Smooth muscle cell (in vitro differentiated cells): Measurements from ENCODE around the gene CHRNA1. TPM values are rescaled to one million over a fixed set of nuclear protein-coding genes. Genes with fewer than 3 reads are reported as not detected.

Source experiments
- DNase-seq: peaks from one replicate; lab custom pipeline; 2025; ENCODE audit not compliant: unreplicated experiment; lab: John Stamatoyannopoulos, UW
- H2AFZ ChIP-seq: fragments of 200-600 bp; sonication (generic); 2 replicates; pipeline ENCODE4 v1.6.0; 2016; ENCODE audit warnings: antibody characterized with exemption, low read depth, mild to moderate bottlenecking
- H3F3A ChIP-seq: fragments of 200-600 bp; sonication (generic); 2 replicates; pipeline ENCODE4 v1.6.0; 2017; ENCODE audit warnings: antibody characterized with exemption, low read depth
- H3K27ac ChIP-seq: fragments of 200-600 bp; sonication (generic); 2 replicates; pipeline ENCODE4 v1.5.1; 2016; ENCODE audit warnings: low read depth, mild to moderate bottlenecking
- H3K27me3 ChIP-seq: fragments of 200-600 bp; sonication (generic); 2 replicates; pipeline ENCODE4 v1.6.1; 2016; ENCODE audit warnings: low read depth, mild to moderate bottlenecking
- H3K36me3 ChIP-seq: fragments of 200-600 bp; sonication (generic); 2 replicates; pipeline ENCODE4 v1.5.1; 2016; ENCODE audit warnings: low read depth
- H3K4me1 ChIP-seq: fragments of 200-600 bp; sonication (generic); 2 replicates; pipeline ENCODE4 v1.5.1; 2016; ENCODE audit warnings: low read depth
- H3K4me2 ChIP-seq: fragments of 200-600 bp; sonication (generic); 2 replicates; pipeline ENCODE4 v1.6.0; 2016; ENCODE audit warnings: mild to moderate bottlenecking
- H3K4me3 ChIP-seq: fragments of 200-600 bp; sonication (generic); 2 replicates; pipeline ENCODE4 v1.5.1; 2016; ENCODE audit warnings: mild to moderate bottlenecking
- H3K79me2 ChIP-seq: fragments of 200-600 bp; sonication (generic); 2 replicates; pipeline ENCODE4 v1.6.0; 2016; ENCODE audit warnings: low read depth, mild to moderate bottlenecking
- H3K9ac ChIP-seq: fragments of 200-600 bp; sonication (generic); 2 replicates; pipeline ENCODE4 v1.6.0; 2016; ENCODE audit warnings: low read depth
- H3K9me3 ChIP-seq: fragments of 200-600 bp; sonication (generic); replicated peaks from 2 replicates; pipeline ENCODE4 v1.5.1; 2016; ENCODE audit warnings: low read depth
- H4K20me1 ChIP-seq: fragments of 200-600 bp; sonication (generic); 2 replicates; pipeline ENCODE4 v1.6.0; 2016; ENCODE audit warnings: low read depth
- WGBS: methylation state at CpG from one replicate; pipeline ENCODE4 v1.1.7; 2016; ENCODE audit warnings: low lambda C conversion rate; 5-methylcytosine and 5-hydroxymethylcytosine counted together
- polyA plus RNA-seq: library from polyadenylated mRNA; unstranded; fragments of >200 nt; fragmentation: Nextera tagmentation; extraction: Ambion mirVana; gene quantifications from 2 replicates; pipeline ENCODE4 v1.2.1, GENCODE V29; 2016
- total RNA-seq: library from RNA; depleted of rRNA; stranded (reverse); fragments of >200 nt; gene quantifications from 2 replicates; pipeline ENCODE4 v1.2.3, GENCODE V29; 2014
- TF ChIP-seq, protein P1 (sequence below): fragments of 200-600 bp; sonication (generic); IDR thresholded peaks from 2 replicates; pipeline ENCODE4 v1.5.1; 2017; ENCODE audit warnings: borderline replicate concordance, mild to moderate bottlenecking, antibody characterized with exemption; ENCODE audit not compliant: insufficient read depth, poor library complexity, severe bottlenecking

Gene CHRNA1
- total and polyA plus RNA-seq, 2 experiments from 2014 or later = 1.2 to 1.3 TPM

DNA sequence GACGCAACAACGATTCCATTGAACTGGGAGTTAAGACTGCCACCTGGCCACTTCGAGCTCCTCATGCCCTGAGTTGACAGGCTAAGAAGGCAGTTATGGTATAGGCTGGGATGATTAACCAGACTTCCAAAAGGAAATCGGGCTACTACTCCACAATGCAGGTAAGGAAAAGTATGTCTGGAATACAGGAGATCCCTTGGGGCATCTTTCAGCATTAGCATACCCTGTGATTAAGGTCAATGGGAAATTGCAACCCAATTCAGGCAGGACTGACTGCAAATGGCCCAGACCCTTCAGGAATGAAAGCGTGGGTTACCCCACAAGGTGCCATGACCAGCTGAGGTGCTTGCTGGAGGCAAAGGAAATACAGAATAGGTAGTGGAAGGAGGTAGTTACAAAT is 19.1 kb downstream of the CHRNA1 start:
- H3K4me2 ChIP-seq = no peak overlapping the region
- WGBS = 73% methylated on average over 5 of the region's 5 CpGs
- no peak overlapping the region for H3K4me3 ChIP-seq
- no peaks in the 10 kb centered on the region for H3F3A ChIP-seq
- H3K27ac ChIP-seq = no peak overlapping the region
- H3K79me2 ChIP-seq = no peaks in the 10 kb centered on the region
- H2AFZ ChIP-seq = no peak overlapping the region
- H3K9ac ChIP-seq = no peak overlapping the region
- TF ChIP-seq, protein P1, sequence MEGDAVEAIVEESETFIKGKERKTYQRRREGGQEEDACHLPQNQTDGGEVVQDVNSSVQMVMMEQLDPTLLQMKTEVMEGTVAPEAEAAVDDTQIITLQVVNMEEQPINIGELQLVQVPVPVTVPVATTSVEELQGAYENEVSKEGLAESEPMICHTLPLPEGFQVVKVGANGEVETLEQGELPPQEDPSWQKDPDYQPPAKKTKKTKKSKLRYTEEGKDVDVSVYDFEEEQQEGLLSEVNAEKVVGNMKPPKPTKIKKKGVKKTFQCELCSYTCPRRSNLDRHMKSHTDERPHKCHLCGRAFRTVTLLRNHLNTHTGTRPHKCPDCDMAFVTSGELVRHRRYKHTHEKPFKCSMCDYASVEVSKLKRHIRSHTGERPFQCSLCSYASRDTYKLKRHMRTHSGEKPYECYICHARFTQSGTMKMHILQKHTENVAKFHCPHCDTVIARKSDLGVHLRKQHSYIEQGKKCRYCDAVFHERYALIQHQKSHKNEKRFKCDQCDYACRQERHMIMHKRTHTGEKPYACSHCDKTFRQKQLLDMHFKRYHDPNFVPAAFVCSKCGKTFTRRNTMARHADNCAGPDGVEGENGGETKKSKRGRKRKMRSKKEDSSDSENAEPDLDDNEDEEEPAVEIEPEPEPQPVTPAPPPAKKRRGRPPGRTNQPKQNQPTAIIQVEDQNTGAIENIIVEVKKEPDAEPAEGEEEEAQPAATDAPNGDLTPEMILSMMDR = no peak
- H3K4me1 ChIP-seq = no peaks in the 10 kb centered on the region
- no peaks in the 10 kb centered on the region for H4K20me1 ChIP-seq
- no peak for DNase-seq
- no peaks in the 10 kb centered on the region for H3K9me3 ChIP-seq
- no peaks in the 10 kb centered on the region for H3K27me3 ChIP-seq
- no peaks in the 10 kb centered on the region for H3K36me3 ChIP-seq

DNA sequence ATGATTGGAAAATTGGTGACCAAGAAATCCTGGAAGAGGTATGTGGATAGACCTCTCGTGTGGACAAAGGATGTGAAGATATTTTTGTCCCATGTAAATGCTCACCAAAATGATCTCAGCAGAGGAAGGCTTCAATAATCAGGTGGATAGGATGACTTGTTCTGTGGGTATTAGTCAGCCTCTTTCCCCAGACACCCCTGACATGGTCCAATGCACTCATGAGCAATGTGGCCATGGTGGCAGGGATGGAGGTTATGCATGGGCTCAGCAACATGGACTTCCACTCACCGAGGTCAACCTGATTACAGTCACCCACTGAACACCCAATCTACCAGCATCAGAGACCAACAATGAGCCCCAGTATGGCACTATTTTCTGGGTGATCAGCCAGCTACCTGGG is 20.2 kb downstream of the CHRNA1 start:
- H3K27me3 ChIP-seq = no peaks in the 10 kb centered on the region
- no peak overlapping the region for H3K4me3 ChIP-seq
- no peak for DNase-seq
- no peaks in the 10 kb centered on the region for H3K4me1 ChIP-seq
- TF ChIP-seq, protein P1 = no peak
- no peaks in the 10 kb centered on the region for H3K9me3 ChIP-seq
- no peak overlapping the region for H3K4me2 ChIP-seq
- H3K9ac ChIP-seq = no peak overlapping the region
- H3K36me3 ChIP-seq = no peaks in the 10 kb centered on the region
- WGBS = 95% methylated on average over 2 of the region's 2 CpGs
- H2AFZ ChIP-seq = no peak overlapping the region
- H3K27ac ChIP-seq = no peak overlapping the region
- no peaks in the 10 kb centered on the region for H3F3A ChIP-seq
- H4K20me1 ChIP-seq = no peaks in the 10 kb centered on the region
- no peaks in the 10 kb centered on the region for H3K79me2 ChIP-seq

DNA sequence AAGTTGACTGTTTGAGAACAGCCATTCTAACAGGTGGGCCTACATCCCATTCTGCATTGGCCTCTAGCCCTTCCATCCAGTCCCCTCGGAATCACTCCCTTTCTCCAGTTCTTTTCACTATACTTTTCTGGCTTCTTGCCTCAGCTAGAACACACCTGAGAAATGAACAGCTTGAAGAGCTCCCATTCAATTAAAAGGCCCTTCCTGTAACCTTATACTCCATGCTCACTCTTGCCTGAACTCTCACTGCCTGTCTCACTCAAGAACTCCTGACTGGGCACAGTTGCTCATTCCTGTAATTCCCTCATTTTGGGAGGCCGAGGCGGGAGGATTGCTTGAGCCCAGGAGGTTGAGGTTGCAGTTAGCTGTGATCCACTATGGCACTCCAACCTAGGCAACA is 23.6 kb downstream of the CHRNA1 start:
- Histone ChIP-seq H4K20me1 (no peaks in the 10 kb centered on the region), H3K4me2 (no peak overlapping the region), H3K27ac (no peak overlapping the region), H3F3A (no peaks in the 10 kb centered on the region), H2AFZ (no peak overlapping the region), H3K4me3 (no peak overlapping the region), H3K79me2 (no peaks in the 10 kb centered on the region), H3K4me1 (no peaks in the 10 kb centered on the region), H3K27me3 (no peaks in the 10 kb centered on the region), H3K9ac (no peak overlapping the region), H3K9me3 (no peaks in the 10 kb centered on the region), H3K36me3 (no peaks in the 10 kb centered on the region)
- no peak for DNase-seq
- TF ChIP-seq, protein P1 = no peak
- 97% methylated on average over 3 of the region's 3 CpGs for WGBS

DNA sequence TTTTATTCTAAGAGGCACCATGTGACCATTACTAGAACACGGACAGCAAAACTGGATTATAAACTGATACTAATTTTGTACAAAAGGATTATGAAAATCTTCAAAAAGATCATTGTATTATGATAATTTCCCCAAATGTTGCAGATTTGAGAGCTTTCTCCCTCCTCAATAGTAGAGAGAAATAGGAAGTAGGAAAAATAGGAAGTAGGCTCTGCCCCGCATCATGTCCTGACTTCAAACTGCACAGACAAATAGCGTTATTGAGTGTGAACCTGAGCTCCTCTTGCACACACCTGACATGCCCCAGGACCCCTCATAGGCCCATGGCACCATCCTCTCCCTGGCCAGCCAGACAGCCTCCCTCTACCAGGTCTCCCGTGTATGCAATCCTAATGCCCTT is 25.4 kb downstream of the CHRNA1 start:
- WGBS = 89% methylated on average over 4 of the region's 4 CpGs
- no peaks in the 10 kb centered on the region for H3K9me3 ChIP-seq
- no peaks in the 10 kb centered on the region for H3K4me1 ChIP-seq
- H3K79me2 ChIP-seq = no peaks in the 10 kb centered on the region
- H3K36me3 ChIP-seq = no peaks in the 10 kb centered on the region
- H3K27me3 ChIP-seq = no peaks in the 10 kb centered on the region
- H3K9ac ChIP-seq = no peak overlapping the region
- H3K27ac ChIP-seq = no peak overlapping the region
- DNase-seq = no peak
- no peaks in the 10 kb centered on the region for H3F3A ChIP-seq
- no peak overlapping the region for H3K4me2 ChIP-seq
- H2AFZ ChIP-seq = no peak overlapping the region
- H4K20me1 ChIP-seq = no peaks in the 10 kb centered on the region
- no peak overlapping the region for H3K4me3 ChIP-seq
- TF ChIP-seq, protein P1 = no peak
